ENCODE data around the gene UCKL1.

UCKL1 gene

DNA sequence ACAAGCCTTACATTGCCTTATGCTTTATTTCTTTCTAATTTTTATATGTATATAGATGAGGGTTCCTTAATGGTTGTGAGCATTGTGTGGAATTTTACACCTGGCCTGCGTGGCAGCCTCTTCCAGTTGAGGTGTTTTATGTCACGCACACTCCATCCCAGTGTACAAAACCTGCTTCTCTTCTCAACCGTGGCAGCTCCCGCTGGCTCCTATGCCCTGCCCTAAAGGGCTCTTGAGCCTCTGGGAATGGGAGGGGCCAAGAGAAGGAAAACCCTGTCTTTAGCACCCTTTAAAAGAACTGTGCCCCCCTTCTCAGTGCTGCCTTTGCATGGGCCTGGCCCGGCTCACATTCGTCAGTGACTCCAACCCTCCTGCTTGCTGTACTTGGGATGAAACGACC, 65.6 kb downstream of the UCKL1 start:
- DNase-seq (ENCODE audit: low read depth in 2 of 2) = no peak

DNA sequence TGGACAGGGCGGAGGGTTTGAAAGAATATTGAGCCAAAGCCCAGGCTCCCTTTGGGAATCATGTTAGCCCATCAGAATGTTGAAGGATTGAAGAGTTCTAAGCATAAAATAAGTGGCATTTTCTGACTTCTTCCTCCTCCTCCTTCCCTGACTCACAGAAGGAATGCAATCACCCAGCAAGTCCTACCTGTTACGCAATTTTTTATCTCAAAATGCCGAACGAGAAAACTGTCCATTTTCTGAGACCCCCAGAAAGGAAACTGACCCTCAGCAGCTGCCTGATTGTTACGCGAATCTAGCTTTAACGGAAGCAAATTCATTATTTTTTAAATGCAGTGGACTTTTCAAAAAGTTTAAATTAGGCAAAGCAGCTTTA, 66.0 kb downstream of the UCKL1 start:
- DNase-seq (ENCODE audit: low read depth in 2 of 2) = no peak

Data from activated CD8-positive, alpha-beta memory T cell treated with anti-CD3 and anti-CD28 coated beads for 4 hours (primary cell).